ENCODE measurements around the gene BCL3.

Gene BCL3

GRCh38 chr19:44753932-44754749, 5.6 kb downstream of the BCL3 start:
- TF ChIP-seq CTCF (IDR thresholded peaks at IDR 0.05; ENCODE audit: low read depth, low read length) (no peak), EZH2phosphoT487 (IDR thresholded peaks at IDR 0.05; ENCODE audit: low read depth) (no peak)
- Histone ChIP-seq H4K20me1 (ENCODE audit: insufficient read depth, low read length) (peaks cover 9% of the 10 kb centered on the region; the same call in 1 of the 2 replicates), H3K79me2 (ENCODE audit: low read length) (peaks cover 63% of the 10 kb centered on the region), H3K4me1 (ENCODE audit: low read length) (peaks cover 60% of the 10 kb centered on the region), H3K4me2 (ENCODE audit: low read length) (peak overlapping the region; percentile 100), H3K9me3 (ENCODE audit: insufficient read depth, low read length) (no peaks in the 10 kb centered on the region), H3K27ac (ENCODE audit: low read length) (peak overlapping the region; percentile 97), H3K27me3 (ENCODE audit: low read depth, low read length) (no peaks in the 10 kb centered on the region), H2AFZ (ENCODE audit: low read depth, low read length) (no peak overlapping the region), H3K9ac (ENCODE audit: low read length) (peak overlapping the region; percentile 100), H3K36me3 (replicated peaks; ENCODE audit: low read depth, low read length) (peaks cover 78% of the 10 kb centered on the region), H3K4me3 (ENCODE audit: low read length) (peak overlapping the region; percentile 91)

GRCh38 chr19:44754750-44755080, 6.2 kb downstream of the BCL3 start:
- Histone ChIP-seq H3K27ac (ENCODE audit: low read length) (peak overlapping the region; percentile 97), H3K4me2 (ENCODE audit: low read length) (peak overlapping the region; percentile 100), H3K9me3 (ENCODE audit: insufficient read depth, low read length) (no peaks in the 10 kb centered on the region), H2AFZ (ENCODE audit: low read depth, low read length) (no peak overlapping the region), H3K79me2 (ENCODE audit: low read length) (peaks cover 58% of the 10 kb centered on the region), H3K4me1 (ENCODE audit: low read length) (peaks cover 57% of the 10 kb centered on the region), H3K9ac (ENCODE audit: low read length) (peak overlapping the region; percentile 100), H3K4me3 (ENCODE audit: low read length) (peak overlapping the region; percentile 91), H4K20me1 (ENCODE audit: insufficient read depth, low read length) (peaks cover 13% of the 10 kb centered on the region), H3K36me3 (replicated peaks; ENCODE audit: low read depth, low read length) (peaks cover 79% of the 10 kb centered on the region), H3K27me3 (ENCODE audit: low read depth, low read length) (no peaks in the 10 kb centered on the region)
- no peak for TF ChIP-seq CTCF (IDR thresholded peaks at IDR 0.05; ENCODE audit: low read depth, low read length)
- TF ChIP-seq EZH2phosphoT487 (IDR thresholded peaks at IDR 0.05; ENCODE audit: low read depth): no peak

- Histone ChIP-seq H2AFZ (ENCODE audit: low read depth, low read length) (no peak overlapping the region), H3K9ac (ENCODE audit: low read length) (peak overlapping the region; percentile 100), H3K27ac (ENCODE audit: low read length) (peak overlapping the region; percentile 97), H3K27me3 (ENCODE audit: low read depth, low read length) (no peaks in the 10 kb centered on the region), H3K9me3 (ENCODE audit: insufficient read depth, low read length) (no peaks in the 10 kb centered on the region), H3K36me3 (replicated peaks; ENCODE audit: low read depth, low read length) (peaks cover 79% of the 10 kb centered on the region), H3K4me3 (ENCODE audit: low read length) (peak overlapping the region; percentile 91), H3K4me2 (ENCODE audit: low read length) (peak overlapping the region; percentile 100), H3K4me1 (ENCODE audit: low read length) (peaks cover 51% of the 10 kb centered on the region), H4K20me1 (ENCODE audit: insufficient read depth, low read length) (peaks cover 17% of the 10 kb centered on the region), H3K79me2 (ENCODE audit: low read length) (peaks cover 53% of the 10 kb centered on the region)
- no peak for TF ChIP-seq CTCF (IDR thresholded peaks at IDR 0.05; ENCODE audit: low read depth, low read length)
- no peak for TF ChIP-seq EZH2phosphoT487 (IDR thresholded peaks at IDR 0.05; ENCODE audit: low read depth)
Measured at GRCh38 chr19:44755219-44755618, 6.7 kb downstream of the BCL3 start.

GRCh38 chr19:44756089-44756562, 7.6 kb downstream of the BCL3 start:
- Histone ChIP-seq H3K4me2 (ENCODE audit: low read length) (no peak overlapping the region), H3K27me3 (ENCODE audit: low read depth, low read length) (no peaks in the 10 kb centered on the region), H3K27ac (ENCODE audit: low read length) (peak overlapping the region; percentile 97; the same call in 1 of the 2 replicates), H3K4me1 (ENCODE audit: low read length) (peaks cover 42% of the 10 kb centered on the region), H3K9me3 (ENCODE audit: insufficient read depth, low read length) (no peaks in the 10 kb centered on the region), H4K20me1 (ENCODE audit: insufficient read depth, low read length) (peaks cover 17% of the 10 kb centered on the region), H2AFZ (ENCODE audit: low read depth, low read length) (no peak overlapping the region), H3K9ac (ENCODE audit: low read length) (no peak overlapping the region), H3K79me2 (ENCODE audit: low read length) (peaks cover 44% of the 10 kb centered on the region), H3K36me3 (replicated peaks; ENCODE audit: low read depth, low read length) (peaks cover 76% of the 10 kb centered on the region), H3K4me3 (ENCODE audit: low read length) (no peak overlapping the region)
- no peak for TF ChIP-seq EZH2phosphoT487 (IDR thresholded peaks at IDR 0.05; ENCODE audit: low read depth)
- no peak for TF ChIP-seq CTCF (IDR thresholded peaks at IDR 0.05; ENCODE audit: low read depth, low read length)

Measured in OCI-LY3 (cell line).